ENCODE measurements around the gene DOCK9.
"Not testable (repeated sequence)": the region's sequence is repeated elsewhere in the genome, so short reads cannot be mapped to it uniquely, and the experiment has no call there.

DOCK9 gene

DNA sequence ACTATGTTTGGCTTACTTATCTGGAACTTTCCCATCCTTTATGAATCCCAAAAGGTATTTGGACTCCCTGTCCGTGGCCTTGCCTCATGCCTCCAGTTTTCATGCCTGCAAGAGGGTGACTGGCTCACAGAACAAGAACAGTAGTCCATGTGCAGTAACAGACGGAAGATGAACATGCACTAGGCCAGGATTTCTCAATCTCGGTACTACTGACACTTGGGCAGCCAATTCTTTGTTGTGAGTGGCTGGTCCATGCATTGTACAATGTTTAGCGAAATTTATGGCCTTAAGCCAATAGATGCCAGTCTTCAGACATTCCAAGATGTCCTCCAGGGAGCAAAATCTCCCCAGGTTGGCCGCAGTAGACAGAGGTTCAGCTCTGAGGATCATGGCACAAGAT lies 61.9 kb downstream of the DOCK9 start:
- DNase-seq = no peak

DNA sequence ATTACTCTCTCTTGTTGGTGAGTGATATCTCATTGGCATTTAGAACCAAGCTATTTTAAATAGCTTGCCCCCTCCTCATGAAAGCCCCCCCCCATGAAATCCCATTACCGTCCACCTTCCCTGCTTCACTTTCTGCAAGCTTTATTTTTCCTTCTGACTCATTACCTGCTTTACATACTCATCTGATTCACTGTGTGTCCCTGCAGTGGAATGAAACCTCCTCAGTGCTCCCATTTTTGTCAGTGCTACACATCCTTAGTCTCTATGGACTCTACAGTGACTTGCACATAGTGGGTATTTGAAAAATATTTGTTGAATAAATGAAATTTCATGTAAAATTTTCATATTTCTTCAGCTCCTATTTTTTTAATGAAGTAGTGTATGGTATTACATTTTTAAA lies 62.3 kb downstream of the DOCK9 start:
- DNase-seq = no peak

DNA sequence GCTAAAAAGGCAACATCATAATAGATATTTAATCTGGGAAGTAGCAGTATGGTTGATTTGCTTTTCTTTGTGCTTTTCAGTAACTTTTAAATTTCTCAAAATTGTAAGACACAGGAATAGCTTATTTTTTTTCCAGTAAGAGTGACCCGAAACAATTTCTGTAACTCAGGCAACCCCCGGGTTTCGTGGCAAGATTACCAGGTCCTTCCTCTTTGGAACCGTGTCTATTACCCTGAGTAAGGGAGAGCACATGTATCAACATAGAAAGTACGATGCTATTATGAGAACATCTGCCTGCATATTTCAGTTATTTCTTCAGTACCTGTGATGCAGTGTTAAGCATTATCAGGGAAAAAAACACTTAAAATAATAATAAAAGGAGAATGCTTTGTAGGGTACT lies 64.1 kb downstream of the DOCK9 start:
- DNase-seq = no peak

DNA sequence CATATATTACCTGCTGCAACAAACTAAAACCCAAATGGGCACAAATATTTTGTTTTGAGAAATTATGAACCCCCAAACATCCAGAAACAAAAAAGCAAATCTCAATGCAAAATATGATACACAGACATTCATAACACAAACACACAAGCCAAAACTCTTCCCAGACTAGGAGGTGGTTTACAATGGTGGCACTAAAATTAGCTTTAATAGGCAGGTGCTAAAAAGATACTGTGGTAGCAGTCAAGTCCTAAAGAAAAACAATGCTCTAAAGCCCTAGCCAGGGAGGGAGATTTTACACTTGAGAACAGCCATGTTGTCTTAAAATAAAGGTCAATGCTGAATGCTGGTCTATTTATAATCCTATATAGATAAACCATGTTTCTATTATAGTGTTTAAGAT lies 65.0 kb downstream of the DOCK9 start:
- no peak for DNase-seq

DNA sequence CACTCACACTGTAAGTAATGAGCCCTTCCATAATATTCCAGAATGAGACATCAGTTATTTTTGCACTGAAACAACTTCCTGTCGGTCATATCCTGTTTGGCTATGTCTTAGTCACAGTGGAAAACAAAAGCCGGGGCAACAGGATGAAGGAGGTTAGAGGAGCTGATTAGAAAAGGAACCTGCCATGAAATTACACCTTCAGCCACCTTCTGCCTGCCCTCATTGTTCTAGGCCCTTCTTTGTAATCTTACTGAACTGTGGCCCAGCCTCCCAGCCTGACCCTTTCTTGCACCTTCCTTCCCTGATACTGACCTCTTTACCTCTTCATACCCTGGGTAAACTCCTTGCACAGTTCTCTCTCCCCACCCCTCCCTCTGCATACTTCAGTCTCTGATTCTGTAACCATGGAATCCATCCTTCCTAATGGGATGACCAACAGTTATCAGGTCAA lies 67.3 kb downstream of the DOCK9 start:
- peak; percentile 59 for DNase-seq

DNA sequence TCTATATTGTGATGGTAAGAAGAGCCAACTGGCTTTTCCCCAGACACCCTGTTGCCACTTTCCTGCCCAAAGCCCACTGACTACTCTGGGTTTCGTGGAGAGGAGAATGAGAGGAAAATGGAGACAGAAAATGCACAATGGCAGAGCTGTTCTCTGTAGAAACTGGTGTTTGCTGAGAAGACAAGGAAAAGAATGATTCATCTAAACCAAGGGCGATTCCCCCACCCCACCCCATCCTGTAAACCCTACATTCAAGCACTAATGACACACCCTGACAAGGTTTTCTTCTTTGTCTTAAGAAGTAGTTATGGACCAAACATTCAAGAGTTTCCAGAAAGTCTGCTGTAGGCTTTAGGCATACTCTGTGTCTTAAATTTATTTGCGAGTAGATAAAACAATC lies 68.8 kb downstream of the DOCK9 start:
- no peak for DNase-seq

DNA sequence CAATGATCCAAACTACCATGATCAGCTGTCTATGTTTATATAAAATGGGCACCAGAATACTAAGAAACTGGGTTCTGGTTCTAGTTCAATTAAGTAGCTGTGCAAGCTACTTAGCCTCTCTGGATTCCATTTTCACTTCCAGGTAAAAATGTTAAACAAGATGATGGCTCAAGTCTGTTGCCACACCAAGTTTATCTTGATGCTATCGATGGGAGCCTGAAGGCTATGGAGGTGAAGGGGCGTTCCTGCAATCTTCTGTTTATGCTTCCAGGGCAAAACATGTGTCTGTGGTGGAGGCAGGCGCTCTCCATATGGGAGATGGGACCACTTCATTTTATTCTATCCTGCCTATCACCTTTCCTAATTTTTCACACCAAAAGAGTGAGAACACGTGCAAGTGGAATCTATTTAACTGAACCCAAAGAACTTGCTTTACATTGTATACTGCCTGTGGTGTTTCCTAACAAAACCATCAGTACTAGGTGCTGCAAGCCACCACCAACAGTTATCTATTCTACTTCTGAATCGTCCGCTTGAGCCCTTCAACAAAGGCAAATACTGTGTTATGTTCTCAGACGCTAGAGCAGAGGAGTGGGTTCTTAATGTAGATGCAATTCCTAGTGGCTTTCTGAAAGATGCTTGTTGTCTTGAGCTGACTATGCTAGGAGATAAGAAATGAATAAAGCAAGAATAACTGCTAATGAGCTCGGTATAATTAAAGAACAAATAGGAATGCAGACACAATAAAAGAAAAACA lies 70.9 kb downstream of the DOCK9 start:
- no peak for DNase-seq

DNA sequence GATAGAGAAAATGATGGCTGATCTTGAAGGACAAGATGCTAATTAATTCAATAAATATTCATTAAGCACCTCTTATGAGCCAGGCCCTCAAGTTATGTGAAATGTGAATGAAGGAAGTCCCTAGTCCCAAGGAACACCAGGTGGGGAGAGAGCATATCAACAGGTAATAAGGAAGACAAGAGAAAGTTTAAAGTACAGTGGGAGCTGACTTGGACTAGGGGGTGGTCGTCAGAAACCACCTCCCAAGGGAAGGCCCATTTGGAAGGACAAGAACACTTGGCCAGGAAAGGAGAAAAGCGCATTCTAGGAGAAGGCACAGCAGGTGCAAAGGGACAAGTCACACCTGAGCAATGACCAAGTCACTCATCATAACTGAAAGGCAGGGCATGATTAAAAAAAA lies 72.7 kb downstream of the DOCK9 start:
- no peak for DNase-seq

DNA sequence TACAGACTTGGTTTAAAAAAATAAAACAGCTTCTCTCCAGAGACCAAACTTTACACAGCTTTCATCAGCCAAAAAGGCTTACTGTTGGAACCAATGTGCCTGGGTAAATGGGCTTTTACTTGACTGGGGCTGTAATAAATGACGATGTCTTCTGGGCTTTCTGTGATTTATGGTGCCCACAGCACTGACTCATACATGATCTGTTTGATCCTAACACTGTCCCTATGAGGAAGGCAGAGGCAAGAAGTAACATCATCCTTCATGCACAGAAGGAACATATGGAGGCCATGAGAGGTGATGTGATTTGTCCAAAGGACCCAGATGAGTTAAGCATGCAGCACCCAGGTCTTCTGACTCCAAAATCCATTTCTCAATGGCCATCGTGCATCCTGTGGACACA lies 77.4 kb downstream of the DOCK9 start:
- DNase-seq = no peak

DNA sequence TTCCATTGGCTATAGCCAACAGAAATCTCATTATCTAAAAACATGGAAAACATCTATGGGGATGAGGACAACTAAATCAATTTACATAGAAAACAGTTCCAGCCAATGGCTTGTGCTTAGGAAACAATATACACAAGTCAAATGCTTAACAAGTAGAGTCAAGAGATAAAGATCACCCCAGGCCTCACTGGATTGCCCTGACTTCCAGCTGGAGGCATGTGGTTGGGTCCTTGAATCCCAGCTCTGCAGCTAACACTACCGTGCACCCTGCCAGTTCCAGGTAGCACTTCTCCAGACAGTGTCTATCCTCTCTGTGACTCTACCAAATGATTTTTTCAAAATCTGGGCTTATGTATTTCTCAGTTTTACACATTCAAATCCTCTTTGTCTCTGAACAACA lies 80.2 kb downstream of the DOCK9 start:
- DNase-seq = no peak

DNA sequence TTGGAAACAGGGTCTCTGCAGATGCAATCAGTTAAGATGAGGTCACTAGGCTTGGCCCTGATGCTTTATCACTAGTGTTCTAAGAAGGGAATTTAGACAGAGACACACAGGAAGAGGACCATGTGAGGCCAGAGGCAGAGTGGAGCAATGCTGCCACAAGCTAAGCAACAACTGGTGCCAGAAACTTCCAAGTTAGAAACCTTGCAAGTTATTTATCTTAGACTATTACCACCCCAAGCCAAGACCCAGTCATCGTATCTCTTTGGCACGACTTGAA lies 81.1 kb downstream of the DOCK9 start:
- no peak for DNase-seq

DNA sequence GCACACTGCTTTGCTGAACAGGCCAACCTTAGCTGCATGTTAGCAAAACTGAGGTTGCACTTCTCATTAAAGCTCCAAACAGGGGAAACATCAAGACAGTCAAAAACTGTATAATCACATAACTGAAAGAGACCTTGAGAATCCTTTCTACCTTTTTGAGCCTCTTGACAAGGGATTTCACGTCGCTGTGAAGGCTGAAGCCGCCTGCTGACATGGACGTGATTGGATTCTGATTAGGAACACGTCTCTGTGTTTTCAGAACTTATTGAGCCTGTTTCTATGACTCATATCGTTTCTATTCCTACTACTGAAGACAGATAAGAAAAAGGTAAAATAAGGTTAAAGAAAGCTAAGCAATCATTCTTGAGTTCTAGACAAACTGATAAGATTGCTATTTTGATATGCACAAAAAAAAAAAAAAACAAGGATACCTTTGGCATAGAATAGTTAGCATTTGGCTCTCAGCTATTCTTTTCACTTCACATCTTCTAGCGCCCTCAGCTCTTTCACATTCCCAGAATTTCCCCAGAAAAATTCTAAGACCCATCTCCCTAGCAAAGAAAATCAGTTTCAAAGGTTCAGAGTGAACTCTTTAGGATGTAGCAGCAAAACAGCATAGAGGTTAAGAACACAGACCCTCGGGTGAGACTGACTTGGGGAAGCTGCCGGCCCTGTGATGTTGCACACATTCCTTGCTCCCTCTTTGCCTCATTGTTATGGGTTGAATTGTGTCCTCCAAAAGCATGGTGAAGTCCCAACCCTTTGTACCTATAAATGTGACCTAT lies 81.6 kb downstream of the DOCK9 start:
- DNase-seq = no peak

DNA sequence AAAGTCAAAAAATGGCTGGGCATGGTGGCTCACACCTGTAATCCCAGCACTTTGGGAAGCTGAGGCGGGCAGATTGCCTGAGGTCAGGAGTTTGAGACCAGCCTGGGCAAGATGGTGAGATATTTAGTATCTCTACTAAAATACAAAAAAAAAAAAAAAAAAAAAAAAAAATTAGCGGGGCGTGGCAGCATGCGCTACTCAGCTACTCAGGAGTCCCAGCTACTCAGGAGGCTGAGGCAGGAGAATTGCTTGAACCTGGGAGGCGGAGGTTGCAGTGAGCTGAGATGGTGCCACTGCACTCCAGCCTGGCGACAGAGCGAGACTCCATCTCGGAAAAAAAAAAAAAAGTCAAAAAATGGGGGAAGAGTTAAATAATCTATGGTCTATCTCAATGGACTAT lies 83.0 kb downstream of the DOCK9 start:
- not testable (repeated sequence) for DNase-seq

DNA sequence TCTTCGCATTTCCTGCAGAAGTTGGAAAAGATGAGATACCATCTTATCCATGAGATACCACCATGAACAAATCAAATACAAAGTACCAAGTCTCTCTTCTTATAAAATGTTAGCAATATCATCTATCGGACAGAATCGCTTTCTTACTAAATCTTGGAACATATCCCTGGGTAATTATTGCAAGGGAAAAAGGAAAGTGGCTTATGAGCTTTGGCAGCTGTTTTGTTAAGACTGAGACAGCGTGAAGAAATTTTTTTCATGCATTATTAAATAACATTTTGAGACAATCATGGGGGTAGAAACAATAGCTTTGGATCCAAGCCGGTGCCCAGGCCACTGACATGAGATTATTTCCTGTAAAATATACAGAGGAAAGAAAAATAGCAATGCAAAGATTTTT lies 84.5 kb downstream of the DOCK9 start:
- no peak for DNase-seq

DNA sequence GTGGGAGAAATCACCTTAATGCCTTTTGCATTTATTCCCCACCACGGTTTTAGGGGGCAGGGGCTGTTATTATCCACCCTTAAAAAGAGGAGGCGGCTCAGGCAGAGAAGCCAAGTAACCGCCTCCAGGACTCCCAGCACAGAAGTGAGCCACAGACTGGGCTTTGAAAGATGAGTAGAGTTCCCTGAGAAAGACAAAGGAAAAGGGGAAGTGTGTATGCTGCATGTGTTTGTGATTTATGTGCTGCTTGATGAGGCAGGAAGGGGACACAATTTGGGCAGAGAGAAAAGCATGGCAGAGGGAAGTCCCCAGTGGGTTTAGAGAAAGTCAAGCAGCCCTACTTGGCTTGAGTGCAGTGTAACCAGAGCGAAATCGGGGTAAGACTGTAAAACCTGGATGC lies 85.0 kb downstream of the DOCK9 start:
- peak; percentile 39 for DNase-seq

DNA sequence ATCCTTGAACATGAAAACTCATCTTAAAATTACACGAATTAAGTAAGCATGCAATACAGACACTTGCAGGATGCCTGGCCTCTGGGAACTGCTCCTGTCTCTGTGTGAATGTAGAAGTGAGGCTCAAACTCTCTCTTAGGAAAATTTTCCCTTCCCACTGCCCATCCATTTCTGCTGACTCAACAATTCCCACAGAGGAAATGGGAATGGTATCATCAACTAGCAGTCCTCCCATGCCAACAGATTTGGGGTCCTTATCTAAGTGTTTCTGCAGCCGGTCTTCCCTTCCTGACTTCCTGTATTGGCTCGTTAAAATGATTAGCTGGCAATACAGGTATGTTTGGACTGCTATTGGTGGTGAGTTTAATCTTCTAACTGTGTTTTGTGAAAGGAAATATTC lies 85.8 kb downstream of the DOCK9 start:
- DNase-seq = no peak

DNA sequence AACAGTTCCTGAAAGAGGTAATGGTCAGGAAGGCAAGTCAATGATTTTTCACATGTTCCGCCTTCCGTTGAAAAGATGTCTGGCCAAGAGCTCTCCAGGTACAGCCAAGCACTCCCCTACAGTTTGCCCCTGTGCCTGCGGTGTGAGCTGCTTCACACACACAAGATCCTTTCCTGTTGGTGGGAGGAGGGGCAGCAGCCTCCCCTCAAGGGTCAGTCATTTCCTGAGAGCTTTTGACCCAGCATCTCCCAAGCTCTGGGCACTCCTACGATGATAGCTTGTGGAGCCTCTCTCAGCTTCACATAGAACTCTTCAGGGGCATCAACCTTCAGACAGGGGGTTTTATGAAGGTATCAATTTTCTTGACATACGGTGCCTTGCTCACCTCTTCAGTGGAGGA lies 86.9 kb downstream of the DOCK9 start:
- no peak for DNase-seq

DNA sequence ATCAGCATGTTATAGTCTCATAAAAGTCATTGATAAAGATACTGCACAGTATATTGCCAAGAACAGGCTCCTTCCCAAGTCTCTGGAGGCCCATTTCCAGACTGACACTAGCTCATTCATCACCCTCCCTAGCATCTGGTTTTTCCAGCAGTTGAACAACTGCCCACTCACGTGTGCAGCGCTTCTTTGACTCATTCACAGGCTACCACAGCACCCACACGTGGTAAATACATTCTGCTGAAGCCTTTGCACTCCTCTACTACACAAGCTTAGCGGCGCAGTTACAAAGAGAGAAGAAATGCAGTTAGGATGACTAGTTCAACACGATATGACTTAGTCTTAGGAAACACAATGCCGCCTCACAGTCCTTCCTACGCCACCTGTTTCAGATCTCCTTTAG lies 87.7 kb downstream of the DOCK9 start:
- peak; percentile 22 for DNase-seq

DNA sequence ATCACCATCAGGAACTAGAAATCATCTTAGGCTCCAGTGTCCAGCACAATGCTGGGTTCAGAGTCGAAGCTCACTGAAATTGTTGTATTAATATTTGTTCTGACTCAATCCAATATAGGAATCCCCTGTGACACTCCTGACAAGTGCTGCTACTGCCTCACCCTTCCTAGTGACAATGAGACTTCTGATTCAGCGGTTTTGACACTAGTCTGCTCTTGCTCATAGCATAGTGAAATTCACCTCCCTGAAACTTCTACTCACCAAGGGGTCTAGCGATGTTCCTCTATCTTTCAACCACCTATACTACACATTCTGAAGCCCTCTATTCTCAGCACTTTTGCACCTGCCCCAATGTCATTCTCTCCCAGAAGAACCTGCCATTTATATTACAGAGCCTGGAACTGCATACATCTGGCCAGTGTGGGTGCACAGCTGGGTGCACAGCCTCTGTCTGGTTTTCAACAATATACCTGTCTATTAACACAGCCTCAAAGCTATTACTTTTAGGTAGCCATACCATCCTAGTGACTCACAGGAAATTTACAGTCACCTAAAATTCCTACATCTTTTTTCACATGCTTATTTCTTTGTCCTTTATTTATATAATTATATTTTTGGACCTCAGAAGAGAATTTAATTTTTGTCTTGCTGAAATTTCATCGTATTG lies 88.3 kb downstream of the DOCK9 start:
- DNase-seq = no peak

DNA sequence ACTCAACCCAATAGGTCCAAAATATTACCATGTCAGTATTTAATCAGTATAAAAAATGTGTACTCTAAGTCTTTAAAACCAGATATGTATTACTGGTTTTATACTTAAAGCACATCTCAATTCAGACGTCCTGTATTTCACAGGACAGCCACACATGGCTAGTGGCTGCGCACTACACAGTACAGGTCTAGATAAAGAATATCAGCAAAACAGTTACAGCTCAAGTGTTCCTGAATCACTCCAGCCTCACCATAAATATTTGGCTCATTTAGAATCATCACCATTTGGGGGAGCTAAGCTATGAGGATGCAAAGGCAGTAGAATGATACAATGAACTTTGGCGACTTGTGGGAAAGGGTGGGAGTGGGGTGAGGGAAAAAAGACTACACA lies 89.0 kb downstream of the DOCK9 start:
- no peak for DNase-seq

DNA sequence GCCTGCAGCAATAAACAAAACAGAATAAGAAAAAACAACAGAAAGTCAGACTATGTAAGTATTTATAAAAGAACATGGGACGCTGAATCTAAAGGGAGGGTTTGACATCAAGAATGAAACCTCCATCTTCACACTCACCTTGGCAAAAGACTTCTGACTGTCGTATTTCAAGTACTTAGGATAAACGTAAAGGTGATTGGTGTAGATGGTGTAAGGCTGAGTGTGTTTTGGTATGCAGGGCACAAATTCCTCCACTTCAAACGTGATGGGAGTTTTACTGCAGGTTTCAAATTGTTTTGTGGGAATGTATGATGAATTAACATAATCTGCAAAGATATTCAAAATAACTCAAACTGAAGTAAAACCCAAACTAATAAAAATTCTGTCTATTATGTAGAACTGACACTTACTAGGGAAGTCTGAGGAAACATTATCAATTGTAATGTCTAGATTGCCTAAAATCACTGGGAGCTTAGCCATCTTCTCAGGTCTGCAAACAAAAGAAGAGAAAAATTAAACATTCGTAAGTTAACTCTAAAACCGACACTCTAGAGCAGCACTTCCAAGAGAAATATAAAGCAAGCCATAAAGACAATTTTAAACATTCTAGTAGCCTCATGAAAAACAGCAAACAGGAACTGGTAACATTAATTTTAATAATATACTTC lies 89.5 kb downstream of the DOCK9 start:
- no peak for DNase-seq

DNA sequence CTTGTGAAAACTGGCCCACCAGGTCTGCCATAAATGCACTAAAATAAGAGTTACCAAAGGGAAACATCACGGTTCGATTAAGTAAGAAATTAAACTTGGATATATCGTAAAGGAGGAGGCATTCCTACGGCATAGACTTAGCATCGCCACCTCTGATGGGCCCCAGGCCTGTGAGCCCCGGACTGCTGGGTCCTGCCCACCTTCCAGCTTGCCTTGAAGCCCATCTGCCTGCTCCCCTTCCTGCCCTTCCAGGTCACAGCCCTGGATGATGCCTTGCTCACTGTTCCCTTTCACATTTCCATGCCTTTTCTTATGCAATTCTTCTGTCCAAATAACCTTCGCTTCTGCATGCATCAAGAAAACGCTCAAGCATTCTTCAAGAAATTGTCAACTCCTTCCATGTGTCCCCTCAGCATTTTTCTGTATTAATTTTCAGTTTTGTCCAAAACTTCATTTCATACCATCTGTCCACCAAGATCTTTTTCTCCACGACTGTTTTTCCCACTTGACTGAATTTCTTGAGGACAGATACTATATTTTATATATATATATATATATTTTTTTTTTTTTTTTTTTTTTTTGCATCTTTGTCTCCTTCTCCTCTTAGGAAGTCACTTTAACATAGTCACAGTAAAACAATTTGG lies 91.2 kb downstream of the DOCK9 start:
- DNase-seq = no peak

DNA sequence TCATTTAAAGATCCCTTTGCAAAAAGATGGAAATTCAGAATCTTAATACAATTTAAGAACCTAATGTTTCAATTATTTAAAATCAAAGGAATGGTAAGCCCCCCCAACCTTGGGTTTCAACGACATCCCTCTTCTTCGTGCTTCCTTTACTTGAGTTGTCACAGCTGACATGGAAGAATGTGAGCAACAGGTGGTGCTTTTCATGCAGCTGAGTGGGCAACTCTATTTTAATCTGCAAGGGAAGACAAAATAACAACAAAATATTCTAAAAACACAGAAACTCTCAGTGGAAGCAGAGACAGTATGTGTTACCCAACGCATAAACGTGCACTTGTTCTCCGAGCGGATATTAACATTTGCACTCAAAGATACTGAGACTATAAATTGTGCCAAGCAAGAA lies 92.3 kb downstream of the DOCK9 start:
- no peak for DNase-seq

Measured in suppressor macrophage treated with lipopolysaccharide for 4 hours (primary cell).